GM19193 (cell line): ENCODE data around the gene GRID2.

Source experiments
- POLR2A ChIP-seq: IDR thresholded peaks from 4 replicates; pipeline ENCODE4 v1.6.1; 2011; ENCODE audit not compliant: insufficient read depth, insufficient read length; ENCODE audit errors: extremely low read depth

The GRID2 gene

GRCh38 chr4:92362028-92362427 is 58.3 kb downstream of the GRID2 start:
- no peak for TF ChIP-seq POLR2A

GRCh38 chr4:92368653-92369052 is 64.9 kb downstream of the GRID2 start:
- TF ChIP-seq POLR2A: no peak

GRCh38 chr4:92381616-92382015 is 77.8 kb downstream of the GRID2 start:
- TF ChIP-seq POLR2A: no peak

- no peak for TF ChIP-seq POLR2A
These were observed 78.4 kb downstream of the GRID2 start for GRCh38 chr4:92382128-92382527.

GRCh38 chr4:92387459-92388069 is 83.8 kb downstream of the GRID2 start:
- no peak for TF ChIP-seq POLR2A

GRCh38 chr4:92399032-92399431 is 95.3 kb downstream of the GRID2 start:
- TF ChIP-seq POLR2A: no peak

GRCh38 chr4:92406488-92406887 is 102.7 kb downstream of the GRID2 start:
- no peak for TF ChIP-seq POLR2A

- no peak for TF ChIP-seq POLR2A
These were observed 118.2 kb downstream of the GRID2 start for GRCh38 chr4:92421920-92422319.

GRCh38 chr4:92433272-92433758 is 129.5 kb downstream of the GRID2 start:
- no peak for TF ChIP-seq POLR2A

- TF ChIP-seq POLR2A: no peak
These were observed 141.4 kb downstream of the GRID2 start for GRCh38 chr4:92445127-92445526.

- TF ChIP-seq POLR2A: no peak
These were observed 143.6 kb downstream of the GRID2 start for GRCh38 chr4:92447255-92447905.

GRCh38 chr4:92450694-92451093 is 146.9 kb downstream of the GRID2 start:
- no peak for TF ChIP-seq POLR2A

- no peak for TF ChIP-seq POLR2A
These were observed 148.0 kb downstream of the GRID2 start for GRCh38 chr4:92451782-92452181.

GRCh38 chr4:92455329-92455839 is 151.6 kb downstream of the GRID2 start:
- no peak for TF ChIP-seq POLR2A

GRCh38 chr4:92455951-92456350 is 152.2 kb downstream of the GRID2 start:
- TF ChIP-seq POLR2A: no peak

- TF ChIP-seq POLR2A: no peak
These were observed 158.0 kb downstream of the GRID2 start for GRCh38 chr4:92461732-92462131.

- TF ChIP-seq POLR2A: no peak
These were observed 173.5 kb downstream of the GRID2 start for GRCh38 chr4:92477298-92477697.

GRCh38 chr4:92483341-92483740 is 179.6 kb downstream of the GRID2 start:
- no peak for TF ChIP-seq POLR2A
